KOPT-K1 (cell line): ENCODE data around the gene ANGPTL1.

Experiments used
- H3K27ac ChIP-seq: fragments of 200-600 bp; sonication (generic); 2 replicates; pipeline ENCODE4 v1.5.1; 2016; ENCODE audit warnings: antibody characterized with exemption, mild to moderate bottlenecking, low read depth, low read length; ENCODE audit not compliant: poor library complexity, severe bottlenecking
- H3K36me3 ChIP-seq: fragments of 200-600 bp; sonication (generic); 2 replicates; pipeline ENCODE4 v1.5.1; 2017; ENCODE audit warnings: antibody characterized with exemption, mild to moderate bottlenecking, low read length, moderate library complexity; ENCODE audit not compliant: insufficient read depth
- H3K9me3 ChIP-seq: fragments of 200-600 bp; sonication (generic); 2 replicates; pipeline ENCODE4 v1.5.1; 2017; ENCODE audit warnings: antibody characterized with exemption, low read length, mild to moderate bottlenecking; ENCODE audit not compliant: insufficient read depth, poor library complexity, severe bottlenecking

ANGPTL1 gene

GRCh38 chr1:178825167-178825566, 45.7 kb downstream of the ANGPTL1 start:
- Histone ChIP-seq H3K9me3 (no peaks in the 10 kb centered on the region), H3K27ac (no peak overlapping the region), H3K36me3 (no peaks in the 10 kb centered on the region)

- H3K27ac ChIP-seq, result no peak overlapping the region
- H3K9me3 ChIP-seq, result no peaks in the 10 kb centered on the region
- no peaks in the 10 kb centered on the region for H3K36me3 ChIP-seq
Observed at GRCh38 chr1:178821134-178821866, 49.6 kb downstream of the ANGPTL1 start.

DNA sequence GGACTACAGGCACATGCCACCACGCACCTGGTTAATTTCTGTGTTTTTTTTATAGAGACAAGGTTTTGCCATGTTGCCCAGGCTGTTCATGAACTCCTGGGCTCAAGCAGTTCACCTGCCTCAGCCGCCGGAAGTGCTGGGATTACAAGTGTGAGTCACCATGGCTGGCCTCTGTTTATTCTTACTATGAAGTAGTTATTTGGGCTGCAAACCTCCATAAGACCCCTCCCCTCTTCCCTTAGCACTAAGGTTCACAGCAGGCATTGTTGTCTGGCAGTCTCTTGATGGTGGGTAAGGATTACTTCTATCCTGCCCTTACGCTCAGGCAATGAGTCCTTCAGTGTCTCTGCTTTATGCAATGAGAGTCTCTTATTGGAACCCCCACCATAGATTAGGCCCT, 51.8 kb downstream of the ANGPTL1 start:
- H3K36me3 ChIP-seq, result no peaks in the 10 kb centered on the region
- no peaks in the 10 kb centered on the region for H3K9me3 ChIP-seq
- H3K27ac ChIP-seq, result no peak overlapping the region

- Histone ChIP-seq H3K36me3 (no peaks in the 10 kb centered on the region), H3K9me3 (no peaks in the 10 kb centered on the region), H3K27ac (no peak overlapping the region)
Observed at GRCh38 chr1:178818416-178818815, 52.5 kb downstream of the ANGPTL1 start.

DNA sequence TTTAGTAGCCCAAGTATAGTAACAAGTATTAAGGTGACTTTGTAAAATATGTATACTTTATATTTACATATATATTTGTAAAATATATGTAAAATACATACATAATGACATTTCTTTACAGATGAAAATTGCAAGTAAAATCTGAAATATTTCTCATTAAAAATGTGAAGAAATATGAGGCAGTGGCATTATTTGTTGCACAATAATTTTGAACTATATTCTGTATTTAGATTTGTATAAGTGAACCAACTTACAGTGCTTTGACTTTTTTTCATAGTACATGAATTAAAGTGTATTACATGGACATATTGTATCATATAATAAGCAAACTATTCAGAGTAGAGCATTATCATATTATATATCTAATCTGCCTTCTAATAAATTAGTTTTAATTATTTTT, 60.3 kb downstream of the ANGPTL1 start:
- H3K9me3 ChIP-seq, result no peaks in the 10 kb centered on the region
- H3K36me3 ChIP-seq, result no peaks in the 10 kb centered on the region
- no peak overlapping the region for H3K27ac ChIP-seq

GRCh38 chr1:178808529-178808928, 62.3 kb downstream of the ANGPTL1 start:
- Histone ChIP-seq H3K27ac (no peak overlapping the region), H3K36me3 (no peaks in the 10 kb centered on the region), H3K9me3 (no peaks in the 10 kb centered on the region)

- Histone ChIP-seq H3K36me3 (no peaks in the 10 kb centered on the region), H3K9me3 (no peaks in the 10 kb centered on the region), H3K27ac (no peak overlapping the region)
Observed at GRCh38 chr1:178806665-178807300, 64.1 kb downstream of the ANGPTL1 start.

DNA sequence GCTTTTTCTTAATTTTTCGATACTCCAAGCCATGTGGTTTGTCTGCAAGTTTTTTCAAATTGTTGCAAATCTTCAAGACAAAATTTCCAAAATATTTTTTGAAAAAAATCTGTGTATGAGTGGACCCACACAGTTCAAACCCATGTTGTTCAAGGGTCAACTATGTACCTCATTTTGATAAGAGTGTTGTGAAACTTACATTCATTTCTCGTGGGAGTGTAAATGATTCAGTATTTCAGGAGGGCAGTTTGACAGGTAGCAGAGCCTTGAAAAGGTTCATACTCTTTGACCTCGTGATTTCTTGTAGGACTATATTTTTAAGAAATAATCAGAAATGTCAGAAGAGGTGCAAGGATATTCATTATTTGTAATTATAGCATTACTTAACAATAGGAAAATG, 68.0 kb downstream of the ANGPTL1 start:
- Histone ChIP-seq H3K9me3 (peaks cover 9% of the 10 kb centered on the region), H3K27ac (no peak overlapping the region), H3K36me3 (no peaks in the 10 kb centered on the region; the same call in 1 of the 2 replicates)
